Liver (tissue), 9 donors: ENCODE data around the gene C9orf85. TPM values are rescaled to one million over a fixed set of nuclear protein-coding genes. Genes with fewer than 3 reads are reported as not detected.

Experiments used
- DNase-seq: peaks from one replicate; pipeline ENCODE4 v3.0.0-alpha.2; 2017; ENCODE audit warnings: low spot score
- H3K27ac ChIP-seq, 2 donors: one replicate each; pipeline ENCODE4 v1.7.0; 2013; ENCODE audit warnings: inconsistent platforms in 2 of 2, low read length in 2 of 2, control low read depth in 1 of 2, low read depth in 1 of 2, mild to moderate bottlenecking in 1 of 2
- H3K27me3 ChIP-seq, 4 donors: one replicate each; pipeline versions ENCODE4 v1.6.1 to v1.7.0; 2013; ENCODE audit warnings: low read length in 3 of 4, inconsistent platforms in 1 of 4, mild to moderate bottlenecking in 1 of 4, moderate library complexity in 1 of 4; ENCODE audit not compliant: control insufficient read depth in 4 of 4, insufficient read depth in 4 of 4
- H3K36me3 ChIP-seq, 4 donors: one replicate each; pipeline versions ENCODE4 v1.6.1 to v1.7.0; 2013; ENCODE audit warnings: low read length in 3 of 4, mild to moderate bottlenecking in 3 of 4, low read depth in 1 of 4, moderate library complexity in 1 of 4; ENCODE audit not compliant: control insufficient read depth in 4 of 4, insufficient read depth in 3 of 4
- H3K4me1 ChIP-seq, 4 donors: one replicate each; pipeline versions ENCODE4 v1.6.1 to v1.7.0; 2013; ENCODE audit warnings: low read length in 3 of 4, mild to moderate bottlenecking in 3 of 4, moderate library complexity in 1 of 4; ENCODE audit not compliant: control insufficient read depth in 4 of 4, insufficient read depth in 4 of 4
- H3K4me3 ChIP-seq, 3 donors: one replicate each; pipeline versions ENCODE4 v1.6.1 to v1.7.0; 2013; ENCODE audit warnings: low read length in 3 of 3, control low read depth in 1 of 3, low read depth in 1 of 3, mild to moderate bottlenecking in 1 of 3
- H3K9ac ChIP-seq, 2 donors: one replicate each; pipeline ENCODE4 v1.7.0; 2013; ENCODE audit warnings: low read length in 2 of 2, mild to moderate bottlenecking in 2 of 2, moderate library complexity in 2 of 2, control low read depth in 1 of 2, low read depth in 1 of 2
- H3K9me3 ChIP-seq, 4 donors: one replicate each; pipeline versions ENCODE4 v1.6.1 to v1.7.0; 2013; ENCODE audit warnings: low read length in 3 of 4; ENCODE audit not compliant: control insufficient read depth in 4 of 4
- FOXA2 ChIP-seq: IDR thresholded peaks from 2 replicates; pipeline ENCODE4 v1.6.1; 2016; ENCODE audit warnings: antibody characterized with exemption
- GABPA ChIP-seq, 2 donors: IDR thresholded peaks in 1 of 2; conservative IDR thresholded peaks in 1 of 2; 2 replicates each; pipeline ENCODE4 v1.6.1; 2016; ENCODE audit warnings: antibody characterized with exemption in 2 of 2, mild to moderate bottlenecking in 1 of 2, moderate library complexity in 1 of 2
- HNF4A ChIP-seq, 2 donors: conservative IDR thresholded peaks; 2 replicates each; pipeline ENCODE4 v1.6.1; 2016; ENCODE audit warnings: antibody characterized with exemption in 2 of 2, mild to moderate bottlenecking in 2 of 2
- JUND ChIP-seq, 2 donors: IDR thresholded peaks; 2 replicates each; pipeline ENCODE4 v1.6.1; 2016; ENCODE audit warnings: antibody characterized with exemption in 2 of 2
- RAD21 ChIP-seq, 2 donors: IDR thresholded peaks; 2 replicates each; pipeline ENCODE4 v1.6.1; 2016; ENCODE audit warnings: antibody characterized with exemption in 2 of 2, mild to moderate bottlenecking in 2 of 2
- RXRA ChIP-seq, 2 donors: IDR thresholded peaks; 2 replicates each; pipeline ENCODE4 v1.6.1; 2017 to 2018; ENCODE audit warnings: antibody characterized with exemption in 2 of 2, mild to moderate bottlenecking in 1 of 2
- SP1 ChIP-seq: IDR thresholded peaks from 2 replicates; pipeline ENCODE4 v1.6.1; 2018; ENCODE audit warnings: antibody characterized with exemption, mild to moderate bottlenecking
- YY1 ChIP-seq: IDR thresholded peaks from 2 replicates; pipeline ENCODE4 v1.6.1; 2016; ENCODE audit warnings: antibody characterized with exemption, mild to moderate bottlenecking
- WGBS: extraction: QIAGEN DNeasy Blood & Tissue Kit; methylation state at CpG from one replicate; pipeline ENCODE4 v1.1.7; 2013; 5-methylcytosine and 5-hydroxymethylcytosine counted together
- polyA plus RNA-seq, 2 donors: library from polyadenylated mRNA; stranded (reverse) in 1 of 2; unstranded in 1 of 2; fragments of 200-250 nt in 1 of 2; fragments of >200 nt in 1 of 2; fragmentation: Nextera tagmentation in 1 of 2; extraction: Ambion mirVana in 1 of 2; gene quantifications; one replicate each; pipeline versions ENCODE4 v1.2.1 to v1.2.3, GENCODE V29; 2013 to 2015
- total RNA-seq, 2 donors: library from RNA; depleted of rRNA; stranded (reverse); fragments of >200 nt; gene quantifications; one replicate each; pipeline ENCODE4 v1.2.3, GENCODE V29; 2014
- TF ChIP-seq, protein P1 (sequence below): IDR thresholded peaks from 2 replicates; pipeline ENCODE4 v1.6.1; 2016; ENCODE audit warnings: antibody characterized with exemption, mild to moderate bottlenecking
- TF ChIP-seq, protein P2 (sequence below): IDR thresholded peaks from 2 replicates; pipeline ENCODE4 v1.6.1; 2016; ENCODE audit warnings: antibody characterized with exemption
- TF ChIP-seq, protein P3 (sequence below): IDR thresholded peaks from 2 replicates; pipeline ENCODE4 v1.6.1; 2016; ENCODE audit warnings: antibody characterized with exemption
- donor health status: healthy.
- donor health status: healthy.
- donor health status: healthy.
- donor health status: healthy.
- donor health status: healthy.

C9orf85 gene
- total and polyA plus RNA-seq, 4 donors, result 3.6 to 6.6 (median 3.9) TPM

DNA sequence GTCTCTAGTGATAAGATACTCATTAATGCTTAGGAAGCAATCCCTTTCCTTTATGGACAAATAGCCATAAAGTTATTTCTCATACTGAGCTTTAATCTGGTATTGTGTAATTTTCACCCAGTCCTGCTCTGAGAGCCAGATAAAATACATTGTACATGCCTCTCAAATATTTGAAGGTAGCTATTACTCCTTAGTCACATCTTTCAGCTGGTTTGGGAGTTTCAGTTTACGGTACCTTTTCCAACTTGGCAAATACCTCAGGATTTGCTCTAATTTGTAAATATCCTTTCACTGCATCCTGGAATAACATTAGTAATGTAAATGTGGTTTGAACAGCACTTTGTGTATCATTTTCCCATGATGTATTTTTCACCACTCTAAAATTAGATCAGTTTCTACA lies 47.8 kb upstream of the C9orf85 start:
- no peaks in the 10 kb centered on the region for H3K27me3 ChIP-seq
- H3K36me3 ChIP-seq, result peaks cover 0 to 2% (median 0%) of the 10 kb centered on the region in 4 donors
- WGBS, result 54% methylated on average over 1 of the region's 1 CpG
- no peak overlapping the region for H3K27ac ChIP-seq
- H3K4me1 ChIP-seq, result peaks cover 3 to 16% (median 9%) of the 10 kb centered on the region in 4 donors
- H3K9me3 ChIP-seq, result peaks cover 0 to 9% (median 0%) of the 10 kb centered on the region in 4 donors
- DNase-seq, result no peak
- H3K4me3 ChIP-seq, result no peak overlapping the region
- no peak overlapping the region for H3K9ac ChIP-seq
- no peak for TF ChIP-seq GABPA (IDR thresholded peaks at IDR 0.05 in 1 of 2, conservative IDR thresholded peaks at IDR 0.05 in 1 of 2)
- no peak for TF ChIP-seq JUND (IDR thresholded peaks at IDR 0.05)
- TF ChIP-seq HNF4A (conservative IDR thresholded peaks at IDR 0.05), result no peak
- no peak for TF ChIP-seq YY1
- TF ChIP-seq FOXA2, result no peak

- TF ChIP-seq, protein P1, sequence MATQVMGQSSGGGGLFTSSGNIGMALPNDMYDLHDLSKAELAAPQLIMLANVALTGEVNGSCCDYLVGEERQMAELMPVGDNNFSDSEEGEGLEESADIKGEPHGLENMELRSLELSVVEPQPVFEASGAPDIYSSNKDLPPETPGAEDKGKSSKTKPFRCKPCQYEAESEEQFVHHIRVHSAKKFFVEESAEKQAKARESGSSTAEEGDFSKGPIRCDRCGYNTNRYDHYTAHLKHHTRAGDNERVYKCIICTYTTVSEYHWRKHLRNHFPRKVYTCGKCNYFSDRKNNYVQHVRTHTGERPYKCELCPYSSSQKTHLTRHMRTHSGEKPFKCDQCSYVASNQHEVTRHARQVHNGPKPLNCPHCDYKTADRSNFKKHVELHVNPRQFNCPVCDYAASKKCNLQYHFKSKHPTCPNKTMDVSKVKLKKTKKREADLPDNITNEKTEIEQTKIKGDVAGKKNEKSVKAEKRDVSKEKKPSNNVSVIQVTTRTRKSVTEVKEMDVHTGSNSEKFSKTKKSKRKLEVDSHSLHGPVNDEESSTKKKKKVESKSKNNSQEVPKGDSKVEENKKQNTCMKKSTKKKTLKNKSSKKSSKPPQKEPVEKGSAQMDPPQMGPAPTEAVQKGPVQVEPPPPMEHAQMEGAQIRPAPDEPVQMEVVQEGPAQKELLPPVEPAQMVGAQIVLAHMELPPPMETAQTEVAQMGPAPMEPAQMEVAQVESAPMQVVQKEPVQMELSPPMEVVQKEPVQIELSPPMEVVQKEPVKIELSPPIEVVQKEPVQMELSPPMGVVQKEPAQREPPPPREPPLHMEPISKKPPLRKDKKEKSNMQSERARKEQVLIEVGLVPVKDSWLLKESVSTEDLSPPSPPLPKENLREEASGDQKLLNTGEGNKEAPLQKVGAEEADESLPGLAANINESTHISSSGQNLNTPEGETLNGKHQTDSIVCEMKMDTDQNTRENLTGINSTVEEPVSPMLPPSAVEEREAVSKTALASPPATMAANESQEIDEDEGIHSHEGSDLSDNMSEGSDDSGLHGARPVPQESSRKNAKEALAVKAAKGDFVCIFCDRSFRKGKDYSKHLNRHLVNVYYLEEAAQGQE, result no peak
- TF ChIP-seq, protein P2, sequence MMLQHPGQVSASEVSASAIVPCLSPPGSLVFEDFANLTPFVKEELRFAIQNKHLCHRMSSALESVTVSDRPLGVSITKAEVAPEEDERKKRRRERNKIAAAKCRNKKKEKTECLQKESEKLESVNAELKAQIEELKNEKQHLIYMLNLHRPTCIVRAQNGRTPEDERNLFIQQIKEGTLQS, result no peak
- TF ChIP-seq RAD21 (IDR thresholded peaks at IDR 0.05) (no peak), SP1 (no peak), RXRA (IDR thresholded peaks at IDR 0.05) (no peak), JUND (IDR thresholded peaks at IDR 0.05) (no peak)
- TF ChIP-seq, protein P3, sequence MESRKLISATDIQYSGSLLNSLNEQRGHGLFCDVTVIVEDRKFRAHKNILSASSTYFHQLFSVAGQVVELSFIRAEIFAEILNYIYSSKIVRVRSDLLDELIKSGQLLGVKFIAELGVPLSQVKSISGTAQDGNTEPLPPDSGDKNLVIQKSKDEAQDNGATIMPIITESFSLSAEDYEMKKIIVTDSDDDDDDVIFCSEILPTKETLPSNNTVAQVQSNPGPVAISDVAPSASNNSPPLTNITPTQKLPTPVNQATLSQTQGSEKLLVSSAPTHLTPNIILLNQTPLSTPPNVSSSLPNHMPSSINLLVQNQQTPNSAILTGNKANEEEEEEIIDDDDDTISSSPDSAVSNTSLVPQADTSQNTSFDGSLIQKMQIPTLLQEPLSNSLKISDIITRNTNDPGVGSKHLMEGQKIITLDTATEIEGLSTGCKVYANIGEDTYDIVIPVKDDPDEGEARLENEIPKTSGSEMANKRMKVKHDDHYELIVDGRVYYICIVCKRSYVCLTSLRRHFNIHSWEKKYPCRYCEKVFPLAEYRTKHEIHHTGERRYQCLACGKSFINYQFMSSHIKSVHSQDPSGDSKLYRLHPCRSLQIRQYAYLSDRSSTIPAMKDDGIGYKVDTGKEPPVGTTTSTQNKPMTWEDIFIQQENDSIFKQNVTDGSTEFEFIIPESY, result no peak
- Histone ChIP-seq H3K9me3 (peaks cover 0 to 6% (median under 1%) of the 10 kb centered on the region in 4 donors), H3K36me3 (no peaks in the 10 kb centered on the region), H3K27ac (no peak overlapping the region), H3K9ac (no peak overlapping the region), H3K4me3 (no peak overlapping the region), H3K4me1 (peaks cover 0 to 7% (median under 1%) of the 10 kb centered on the region in 4 donors), H3K27me3 (no peaks in the 10 kb centered on the region)
- WGBS, result 96% methylated on average over 6 of the region's 6 CpGs
- DNase-seq, result no peak
Observed at GRCh38 chr9:71875345-71875744, 36.1 kb upstream of the C9orf85 start.

DNA sequence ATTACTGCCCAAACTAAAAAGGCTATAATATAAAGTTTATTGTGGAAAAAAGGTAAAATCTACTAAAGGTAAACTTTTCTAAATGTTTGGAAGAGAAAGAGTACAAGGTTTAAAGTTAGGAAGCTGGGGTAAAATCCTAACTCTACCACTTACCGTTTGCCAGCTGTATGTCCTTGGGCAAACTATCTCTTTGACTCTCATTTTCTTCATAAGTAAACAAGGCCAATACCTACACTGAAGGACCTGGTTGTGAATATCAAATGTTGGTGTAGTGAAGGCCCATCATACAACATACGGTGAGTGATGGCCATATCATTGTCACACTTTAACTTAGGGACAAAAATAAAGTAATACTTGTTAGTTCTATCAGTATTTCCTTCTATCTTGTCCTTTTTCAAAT lies 35.3 kb upstream of the C9orf85 start:
- Histone ChIP-seq H3K27ac (no peak overlapping the region), H3K27me3 (no peaks in the 10 kb centered on the region), H3K9me3 (peaks cover 0 to 6% (median under 1%) of the 10 kb centered on the region in 4 donors), H3K4me1 (peaks cover 0 to 7% (median under 1%) of the 10 kb centered on the region in 4 donors), H3K4me3 (no peak overlapping the region), H3K9ac (no peak overlapping the region), H3K36me3 (no peaks in the 10 kb centered on the region)
- DNase-seq, result no peak
- WGBS, result 67% methylated on average over 2 of the region's 2 CpGs
- TF ChIP-seq FOXA2 (peak; percentile 41), RXRA (IDR thresholded peaks at IDR 0.05) (no peak)
